ENCODE measurements around the gene ANOS1.
A peak's percentile ranks its signal among the peaks of the same experiment; 100 is the strongest.

The ANOS1 gene

GRCh38 chrX:8546715-8547114, 185.2 kb downstream of the ANOS1 start:
- Histone ChIP-seq H3K4me1 (ENCODE audit: control insufficient read depth in 1 of 2, insufficient read depth in 2 of 2, low read length in 2 of 2) (no peaks in the 10 kb centered on the region), H4K8ac (ENCODE audit: low read depth, low read length) (no peak overlapping the region), H3K4ac (ENCODE audit: low read depth, low read length) (no peak overlapping the region), H4K12ac (ENCODE audit: low read depth, low read length) (no peak overlapping the region), H3K14ac (ENCODE audit: low read length) (no peak overlapping the region), H2AFZ (ENCODE audit: insufficient read depth, low read length, poor library complexity) (no peak overlapping the region), H3K79me1 (ENCODE audit: low read length) (no peaks in the 10 kb centered on the region), H3K23ac (ENCODE audit: low read length) (no peak overlapping the region), H3K27ac (ENCODE audit: low read depth, low read length) (no peak overlapping the region), H3K79me2 (ENCODE audit: control insufficient read depth, insufficient read depth, low read length, poor library complexity) (no peaks in the 10 kb centered on the region), H2AK5ac (ENCODE audit: low read length) (no peak overlapping the region), H3K4me3 (ENCODE audit: low read depth, low read length) (no peak overlapping the region), H2BK120ac (ENCODE audit: insufficient read depth, low read length, poor library complexity) (no peak overlapping the region), H3K4me2 (ENCODE audit: low read length) (no peak overlapping the region), H2BK5ac (ENCODE audit: low read depth, low read length, poor library complexity) (no peak overlapping the region), H3K27me3 (ENCODE audit: insufficient read depth, low read length) (no peaks in the 10 kb centered on the region), H2BK12ac (ENCODE audit: low read length) (no peak overlapping the region), H3K9me3 (ENCODE audit: insufficient read depth, low read depth, low read length) (no peaks in the 10 kb centered on the region), H4K91ac (ENCODE audit: low read depth, low read length) (no peak overlapping the region), H3K18ac (ENCODE audit: low read length) (no peak overlapping the region), H3K9ac (ENCODE audit: low read length) (no peak overlapping the region), H3K36me3 (ENCODE audit: control insufficient read depth in 1 of 2, insufficient read depth in 2 of 2, low read length in 2 of 2) (no peaks in the 10 kb centered on the region)
- no peak for DNase-seq
- WGBS (ENCODE audit: extremely low coverage, insufficient coverage, insufficient read length): no CpG with 5 or more reads among the region's 4 CpGs

GRCh38 chrX:8520791-8521190, 211.1 kb downstream of the ANOS1 start:
- Histone ChIP-seq H3K27me3 (ENCODE audit: insufficient read depth, low read length) (no peaks in the 10 kb centered on the region), H2AFZ (ENCODE audit: insufficient read depth, low read length, poor library complexity) (no peak overlapping the region), H3K18ac (ENCODE audit: low read length) (no peak overlapping the region), H2AK5ac (ENCODE audit: low read length) (no peak overlapping the region), H2BK12ac (ENCODE audit: low read length) (no peak overlapping the region), H3K4ac (ENCODE audit: low read depth, low read length) (no peak overlapping the region), H2BK120ac (ENCODE audit: insufficient read depth, low read length, poor library complexity) (no peak overlapping the region), H3K36me3 (ENCODE audit: control insufficient read depth in 1 of 2, insufficient read depth in 2 of 2, low read length in 2 of 2) (no peaks in the 10 kb centered on the region), H3K9me3 (ENCODE audit: insufficient read depth, low read depth, low read length) (no peaks in the 10 kb centered on the region), H3K4me2 (ENCODE audit: low read length) (no peak overlapping the region), H4K8ac (ENCODE audit: low read depth, low read length) (no peak overlapping the region), H3K9ac (ENCODE audit: low read length) (no peak overlapping the region), H3K4me3 (ENCODE audit: low read depth, low read length) (no peak overlapping the region), H4K91ac (ENCODE audit: low read depth, low read length) (no peak overlapping the region), H4K12ac (ENCODE audit: low read depth, low read length) (no peak overlapping the region), H2BK5ac (ENCODE audit: low read depth, low read length, poor library complexity) (no peak overlapping the region), H3K4me1 (ENCODE audit: control insufficient read depth in 1 of 2, insufficient read depth in 2 of 2, low read length in 2 of 2) (no peaks in the 10 kb centered on the region), H3K27ac (ENCODE audit: low read depth, low read length) (no peak overlapping the region), H3K14ac (ENCODE audit: low read length) (no peak overlapping the region), H3K79me1 (ENCODE audit: low read length) (no peaks in the 10 kb centered on the region), H3K79me2 (ENCODE audit: control insufficient read depth, insufficient read depth, low read length, poor library complexity) (no peaks in the 10 kb centered on the region), H3K23ac (ENCODE audit: low read length) (no peak overlapping the region)
- WGBS (ENCODE audit: extremely low coverage, insufficient coverage, insufficient read length): no CpG with 5 or more reads among the region's 2 CpGs
- no peak for DNase-seq

- Histone ChIP-seq H3K4ac (ENCODE audit: low read depth, low read length) (no peak overlapping the region), H3K14ac (ENCODE audit: low read length) (no peak overlapping the region), H3K27me3 (ENCODE audit: insufficient read depth, low read length) (no peaks in the 10 kb centered on the region), H4K91ac (ENCODE audit: low read depth, low read length) (no peak overlapping the region), H3K18ac (ENCODE audit: low read length) (no peak overlapping the region), H2BK5ac (ENCODE audit: low read depth, low read length, poor library complexity) (no peak overlapping the region), H4K12ac (ENCODE audit: low read depth, low read length) (no peak overlapping the region), H2BK120ac (ENCODE audit: insufficient read depth, low read length, poor library complexity) (no peak overlapping the region), H3K9ac (ENCODE audit: low read length) (no peak overlapping the region), H3K27ac (ENCODE audit: low read depth, low read length) (no peak overlapping the region), H4K8ac (ENCODE audit: low read depth, low read length) (no peak overlapping the region), H3K4me2 (ENCODE audit: low read length) (no peak overlapping the region), H3K23ac (ENCODE audit: low read length) (no peak overlapping the region), H2AK5ac (ENCODE audit: low read length) (no peak overlapping the region), H2BK12ac (ENCODE audit: low read length) (no peak overlapping the region), H3K4me3 (ENCODE audit: low read depth, low read length) (no peak overlapping the region), H3K79me2 (ENCODE audit: control insufficient read depth, insufficient read depth, low read length, poor library complexity) (no peaks in the 10 kb centered on the region), H3K4me1 (ENCODE audit: control insufficient read depth in 1 of 2, insufficient read depth in 2 of 2, low read length in 2 of 2) (no peaks in the 10 kb centered on the region), H3K36me3 (ENCODE audit: control insufficient read depth in 1 of 2, insufficient read depth in 2 of 2, low read length in 2 of 2) (no peaks in the 10 kb centered on the region), H3K9me3 (ENCODE audit: insufficient read depth, low read depth, low read length) (no peaks in the 10 kb centered on the region), H2AFZ (ENCODE audit: insufficient read depth, low read length, poor library complexity) (no peak overlapping the region), H3K79me1 (ENCODE audit: low read length) (no peaks in the 10 kb centered on the region)
- no CpG with 5 or more reads among the region's 3 CpGs for WGBS (ENCODE audit: extremely low coverage, insufficient coverage, insufficient read length)
- no peak for DNase-seq
Observed at GRCh38 chrX:8520178-8520577, 211.8 kb downstream of the ANOS1 start.

- peak overlapping the region; percentile 53 for H3K27ac ChIP-seq (ENCODE audit: low read depth, low read length)
- H4K8ac ChIP-seq (ENCODE audit: low read depth, low read length): no peak overlapping the region
Observed at GRCh38 chrX:8504451-8504850, 227.5 kb downstream of the ANOS1 start.

More at GRCh38 chrX:8504451-8504850, 227.5 kb downstream of the ANOS1 start:
- peak; percentile 14 to 45 for DNase-seq
- H2BK120ac ChIP-seq (ENCODE audit: insufficient read depth, low read length, poor library complexity): no peak overlapping the region
- no peaks in the 10 kb centered on the region for H3K27me3 ChIP-seq (ENCODE audit: insufficient read depth, low read length)
- no peak overlapping the region for H4K91ac ChIP-seq (ENCODE audit: low read depth, low read length)
- H4K12ac ChIP-seq (ENCODE audit: low read depth, low read length): no peak overlapping the region
- no peaks in the 10 kb centered on the region for H3K36me3 ChIP-seq (ENCODE audit: control insufficient read depth in 1 of 2, insufficient read depth in 2 of 2, low read length in 2 of 2)
- no peaks in the 10 kb centered on the region for H3K4me1 ChIP-seq (ENCODE audit: control insufficient read depth in 1 of 2, insufficient read depth in 2 of 2, low read length in 2 of 2)
- no peak overlapping the region for H3K14ac ChIP-seq (ENCODE audit: low read length)
- H2AFZ ChIP-seq (ENCODE audit: insufficient read depth, low read length, poor library complexity): no peak overlapping the region
- H2BK12ac ChIP-seq (ENCODE audit: low read length): no peak overlapping the region
- H3K79me2 ChIP-seq (ENCODE audit: control insufficient read depth, insufficient read depth, low read length, poor library complexity): no peaks in the 10 kb centered on the region
- whole genome bisulfite sequencing (ENCODE audit: extremely low coverage, insufficient coverage, insufficient read length): no CpG with 5 or more reads among the region's 6 CpGs
- no peaks in the 10 kb centered on the region for H3K79me1 ChIP-seq (ENCODE audit: low read length)
- no peak overlapping the region for H3K23ac ChIP-seq (ENCODE audit: low read length)
- no peak overlapping the region for H3K9ac ChIP-seq (ENCODE audit: low read length)
- no peak overlapping the region for H2AK5ac ChIP-seq (ENCODE audit: low read length)
- H3K9me3 ChIP-seq (ENCODE audit: insufficient read depth, low read depth, low read length): no peaks in the 10 kb centered on the region
- no peak overlapping the region for H2BK5ac ChIP-seq (ENCODE audit: low read depth, low read length, poor library complexity)
- no peak overlapping the region for H3K18ac ChIP-seq (ENCODE audit: low read length)
- H3K4me3 ChIP-seq (ENCODE audit: low read depth, low read length): no peak overlapping the region
- H3K4ac ChIP-seq (ENCODE audit: low read depth, low read length): no peak overlapping the region
- peak overlapping the region; percentile 39 for H3K4me2 ChIP-seq (ENCODE audit: low read length)
